GM19455 (cell line): ENCODE data around the gene FOXA2.
"Not testable (repeated sequence)": the region's sequence is repeated elsewhere in the genome, so short reads cannot be mapped to it uniquely, and the experiment has no call there.

Source experiments
- ATAC-seq: cut with Tn5 transposase; IDR thresholded peaks from one replicate; pipeline ENCODE4 v1.9.1; 2021; ENCODE audit not compliant: unreplicated experiment

Gene FOXA2

GRCh38 chr20:22569353-22569752 lies 15.0 kb downstream of the FOXA2 start:
- no peak for ATAC-seq

GRCh38 chr20:22568872-22569344 lies 15.5 kb downstream of the FOXA2 start:
- no peak for ATAC-seq

- no peak for ATAC-seq
These were observed 16.2 kb downstream of the FOXA2 start for GRCh38 chr20:22567944-22568871.

GRCh38 chr20:22566876-22567658 lies 17.3 kb downstream of the FOXA2 start:
- no peak for ATAC-seq

GRCh38 chr20:22563062-22563965 lies 21.1 kb downstream of the FOXA2 start:
- no peak for ATAC-seq

GRCh38 chr20:22562620-22563019 lies 21.8 kb downstream of the FOXA2 start:
- no peak for ATAC-seq

- no peak for ATAC-seq
These were observed 22.3 kb downstream of the FOXA2 start for GRCh38 chr20:22561965-22562577.

- no peak for ATAC-seq
These were observed 23.6 kb downstream of the FOXA2 start for GRCh38 chr20:22560817-22561216.

- no peak for ATAC-seq
These were observed 24.6 kb downstream of the FOXA2 start for GRCh38 chr20:22559711-22560318.

GRCh38 chr20:22557403-22558276 lies 26.7 kb downstream of the FOXA2 start:
- no peak for ATAC-seq

- no peak for ATAC-seq
These were observed 27.8 kb downstream of the FOXA2 start for GRCh38 chr20:22556565-22557056.

GRCh38 chr20:22555791-22556564 lies 28.4 kb downstream of the FOXA2 start:
- no peak for ATAC-seq

- no peak for ATAC-seq
These were observed 30.0 kb downstream of the FOXA2 start for GRCh38 chr20:22554391-22554790.

- ATAC-seq, result not testable (repeated sequence)
These were observed 33.9 kb downstream of the FOXA2 start for GRCh38 chr20:22550514-22550913.

- no peak for ATAC-seq
These were observed 36.3 kb downstream of the FOXA2 start for GRCh38 chr20:22548040-22548439.

- ATAC-seq, result no peak
These were observed 38.0 kb downstream of the FOXA2 start for GRCh38 chr20:22546344-22546743.

- ATAC-seq, result no peak
These were observed 39.3 kb downstream of the FOXA2 start for GRCh38 chr20:22545045-22545444.

- no peak for ATAC-seq
These were observed 39.9 kb downstream of the FOXA2 start for GRCh38 chr20:22544462-22544861.
